SK-N-SH treated with all-trans-retinoic acid at 6 μM for 48 hours (cell line): Measurements from ENCODE around the gene PIK3CA.
"Not testable (repeated sequence)": the region's sequence is repeated elsewhere in the genome, so short reads cannot be mapped to it uniquely, and the experiment has no call there.

Source experiments
- ATAC-seq: fragments of 200-7000 bp; cut with Tn5 transposase; 3 replicates; pipeline ENCODE4 v1.9.1; 2020; ENCODE audit warnings: mild to moderate bottlenecking, moderate library complexity
- BACH2 ChIP-seq: fragments of 250-450 bp; sonication (Bioruptor Pico); IDR thresholded peaks from 2 replicates; pipeline ENCODE4 v1.9.0; 2021; ENCODE audit warnings: mild to moderate bottlenecking, borderline replicate concordance
- CREB5 ChIP-seq: fragments of 250-450 bp; sonication (Bioruptor Pico); IDR thresholded peaks from 2 replicates; pipeline ENCODE4 v1.5.1; 2020; ENCODE audit warnings: low read depth, mild to moderate bottlenecking, moderate library complexity
- CSDC2 ChIP-seq: fragments of 250-450 bp; sonication (Bioruptor Pico); IDR thresholded peaks from 2 replicates; pipeline ENCODE4 v1.5.0; 2020; ENCODE audit warnings: mild to moderate bottlenecking, moderate library complexity
- CSRNP3 ChIP-seq: fragments of 250-450 bp; sonication (Bioruptor Pico); IDR thresholded peaks from 2 replicates; pipeline ENCODE4 v1.5.1; 2021; ENCODE audit warnings: mild to moderate bottlenecking, moderate library complexity
- ESRRG ChIP-seq: fragments of 250-450 bp; sonication (Bioruptor Pico); IDR thresholded peaks from 2 replicates; pipeline ENCODE4 v1.6.1; 2021; ENCODE audit warnings: mild to moderate bottlenecking
- GLIS3 ChIP-seq: fragments of 250-450 bp; sonication (Bioruptor Pico); IDR thresholded peaks from 2 replicates; pipeline ENCODE4 v1.5.0; 2020; ENCODE audit warnings: mild to moderate bottlenecking, moderate library complexity
- ISL1 ChIP-seq: fragments of 250-450 bp; sonication (Bioruptor Pico); IDR thresholded peaks from 2 replicates; pipeline ENCODE4 v2.1.2; 2022; ENCODE audit warnings: mild to moderate bottlenecking, moderate library complexity
- OSR1 ChIP-seq: fragments of 250-450 bp; sonication (Bioruptor Pico); IDR thresholded peaks from 2 replicates; pipeline ENCODE4 v1.8.0; 2022; ENCODE audit warnings: moderate library complexity, mild to moderate bottlenecking, inconsistent platforms
- PATZ1 ChIP-seq: fragments of 250-450 bp; sonication (Bioruptor Pico); IDR thresholded peaks from 2 replicates; pipeline ENCODE4 v1.8.0; 2020; ENCODE audit warnings: mild to moderate bottlenecking, moderate library complexity, borderline replicate concordance
- POU6F1 ChIP-seq: fragments of 250-450 bp; sonication (Bioruptor Pico); IDR thresholded peaks from 2 replicates; pipeline ENCODE4 v1.8.0; 2021; ENCODE audit warnings: low read depth, mild to moderate bottlenecking, moderate library complexity, borderline replicate concordance
- PPARA ChIP-seq: fragments of 250-450 bp; sonication (Bioruptor Pico); IDR thresholded peaks from 2 replicates; pipeline ENCODE4 v1.5.0; 2020; ENCODE audit warnings: mild to moderate bottlenecking, borderline replicate concordance
- RARB ChIP-seq: fragments of 250-450 bp; sonication (Bioruptor Pico); IDR thresholded peaks from 2 replicates; pipeline ENCODE4 v1.8.0; 2021; ENCODE audit warnings: mild to moderate bottlenecking, moderate library complexity
- SNAI2 ChIP-seq: fragments of 250-450 bp; sonication (Bioruptor Pico); IDR thresholded peaks from 2 replicates; pipeline ENCODE4 v1.5.0; 2020; ENCODE audit warnings: mild to moderate bottlenecking, moderate library complexity
- TCF4 ChIP-seq: fragments of 250-450 bp; sonication (Bioruptor Pico); IDR thresholded peaks from 2 replicates; pipeline ENCODE4 v1.8.0; 2021; ENCODE audit warnings: mild to moderate bottlenecking, moderate library complexity, borderline replicate concordance
- TOX ChIP-seq: fragments of 250-450 bp; sonication (Bioruptor Pico); IDR thresholded peaks from 2 replicates; pipeline ENCODE4 v1.8.0; 2021; ENCODE audit warnings: mild to moderate bottlenecking, moderate library complexity, borderline replicate concordance
- TSHZ2 ChIP-seq: fragments of 250-450 bp; sonication (Bioruptor Pico); IDR thresholded peaks from 2 replicates; pipeline ENCODE4 v1.5.0; 2020; ENCODE audit warnings: mild to moderate bottlenecking, moderate library complexity
- ZC3H10 ChIP-seq: fragments of 250-450 bp; sonication (Bioruptor Pico); IDR thresholded peaks from 2 replicates; pipeline ENCODE4 v1.5.1; 2021; ENCODE audit warnings: mild to moderate bottlenecking, moderate library complexity
- ZFP3 ChIP-seq: fragments of 250-450 bp; sonication (Bioruptor Pico); IDR thresholded peaks from 2 replicates; pipeline ENCODE4 v1.5.0; 2020; ENCODE audit warnings: mild to moderate bottlenecking, moderate library complexity
- ZFP30 ChIP-seq: fragments of 450-650 bp; formaldehyde crosslinking; IDR thresholded peaks from 2 replicates; pipeline ENCODE4 v1.5.0; 2022; ENCODE audit warnings: mild to moderate bottlenecking, moderate library complexity
- ZNF565 ChIP-seq: fragments of 450-650 bp; formaldehyde crosslinking; conservative IDR thresholded peaks from 2 replicates; pipeline ENCODE4 v1.5.0; 2020; ENCODE audit warnings: low read depth, mild to moderate bottlenecking, moderate library complexity
- ZNF70 ChIP-seq: fragments of 450-650 bp; formaldehyde crosslinking; IDR thresholded peaks from 2 replicates; pipeline ENCODE4 v1.5.0; 2020; ENCODE audit warnings: mild to moderate bottlenecking, moderate library complexity
- ZNF8 ChIP-seq: fragments of 450-650 bp; formaldehyde crosslinking; IDR thresholded peaks from 2 replicates; pipeline ENCODE4 v1.5.0; 2020; ENCODE audit warnings: mild to moderate bottlenecking, moderate library complexity

Gene PIK3CA

GRCh38 chr3:179250803-179251476 is 102.8 kb downstream of the PIK3CA start, which contains the start of gene KCNMB3:
TSS of gene KCNMB3 (minus strand) at chr3:179251114. CDS start at chr3:179250990, 124 bp downstream.
- TF ChIP-seq SNAI2 (CRISPR knock-in tag) (no peak), ZFP30 (CRISPR knock-in tag) (no peak), ZNF565 (no peak), TSHZ2 (CRISPR knock-in tag) (no peak), ZC3H10 (CRISPR knock-in tag) (no peak), CREB5 (CRISPR knock-in tag) (no peak), OSR1 (CRISPR knock-in tag) (no peak), CSDC2 (CRISPR knock-in tag) (no peak), ZNF8 (CRISPR knock-in tag) (no peak), TOX (no peak), ISL1 (CRISPR knock-in tag) (no peak), ESRRG (CRISPR knock-in tag) (no peak), PPARA (no peak), ZNF70 (CRISPR knock-in tag) (no peak)
- no peak for ATAC-seq

GRCh38 chr3:179256813-179257212 is 108.7 kb downstream of the PIK3CA start:
- no peak for ATAC-seq
- TF ChIP-seq BACH2 (CRISPR knock-in tag) (no peak), CSRNP3 (CRISPR knock-in tag) (no peak), PATZ1 (no peak), TCF4 (CRISPR knock-in tag) (no peak), POU6F1 (CRISPR knock-in tag) (no peak), TSHZ2 (CRISPR knock-in tag) (no peak), TOX (no peak), GLIS3 (CRISPR knock-in tag) (no peak), ISL1 (CRISPR knock-in tag) (no peak), PPARA (no peak), CREB5 (CRISPR knock-in tag) (no peak), ZFP3 (CRISPR knock-in tag) (no peak), RARB (CRISPR knock-in tag) (no peak), ZC3H10 (CRISPR knock-in tag) (no peak), SNAI2 (CRISPR knock-in tag) (no peak)

- ATAC-seq, result not testable (repeated sequence)
Observed at GRCh38 chr3:179257742-179258141, 109.6 kb downstream of the PIK3CA start.
